RWPE2 (cell line): ENCODE data around the gene ALAS1.
A peak's percentile ranks its signal among the peaks of the same experiment; 100 is the strongest.

Source experiments
- ATAC-seq: fragments of 200-7000 bp; cut with Tn5 transposase; 3 replicates; pipeline ENCODE4 v1.9.1; 2021; ENCODE audit warnings: low read depth
- DNase-seq: peaks from one replicate; pipeline ENCODE4 v3.0.0-alpha.2; 2020; ENCODE audit warnings: low spot score
- H3K27ac ChIP-seq: fragments of 450-650 bp; 2 replicates; pipeline ENCODE4 v1.5.1; 2017; ENCODE audit warnings: mild to moderate bottlenecking; ENCODE audit not compliant: poor library complexity, severe bottlenecking
- H3K27me3 ChIP-seq: fragments of 250-450 bp; sonication (Bioruptor Pico); 2 replicates; pipeline ENCODE4 v1.5.1; 2021; ENCODE audit warnings: mild to moderate bottlenecking, moderate library complexity; ENCODE audit not compliant: insufficient read depth, poor library complexity, severe bottlenecking
- H3K36me3 ChIP-seq: fragments of 250-450 bp; sonication (Bioruptor Pico); 2 replicates; pipeline ENCODE4 v1.5.1; 2020; ENCODE audit warnings: low read depth, mild to moderate bottlenecking, moderate library complexity
- H3K4me1 ChIP-seq: fragments of 250-450 bp; sonication (Bioruptor Pico); 2 replicates; pipeline ENCODE4 v1.5.1; 2021; ENCODE audit warnings: mild to moderate bottlenecking, moderate library complexity; ENCODE audit not compliant: insufficient read depth, poor library complexity, severe bottlenecking
- H3K4me3 ChIP-seq: fragments of 250-450 bp; sonication (Bioruptor Pico); 2 replicates; pipeline ENCODE4 v1.5.1; 2021; ENCODE audit warnings: mild to moderate bottlenecking, moderate library complexity; ENCODE audit not compliant: severe bottlenecking
- H3K9me3 ChIP-seq: fragments of 250-450 bp; sonication (Bioruptor Pico); 2 replicates; pipeline ENCODE4 v1.5.1; 2021; ENCODE audit warnings: mild to moderate bottlenecking, moderate library complexity; ENCODE audit not compliant: severe bottlenecking
- CTCF ChIP-seq: fragments of 450-650 bp; IDR thresholded peaks from one replicate; pipeline ENCODE4 v1.5.1; 2017; ENCODE audit warnings: mild to moderate bottlenecking, moderate library complexity; ENCODE audit not compliant: poor library complexity, severe bottlenecking

The ALAS1 gene

GRCh38 chr3:52193065-52193464 is 4.9 kb upstream of the ALAS1 start:
- DNase-seq (no peak), ATAC-seq (peak; percentile 60)

GRCh38 chr3:52194485-52195290 is 3.3 kb upstream of the ALAS1 start:
- no peaks in the 10 kb centered on the region for H3K27me3 ChIP-seq
- no peak overlapping the region for H3K4me3 ChIP-seq
- no peak for TF ChIP-seq CTCF
- ATAC-seq = no peak
- no peaks in the 10 kb centered on the region for H3K9me3 ChIP-seq
- no peak for DNase-seq
- H3K4me1 ChIP-seq = peaks cover 13% of the 10 kb centered on the region
- peaks cover 6% of the 10 kb centered on the region for H3K36me3 ChIP-seq
- H3K27ac ChIP-seq = no peak overlapping the region

More at GRCh38 chr3:52193065-52193464, 4.9 kb upstream of the ALAS1 start:
- Histone ChIP-seq H3K27ac (no peak overlapping the region), H3K9me3 (no peaks in the 10 kb centered on the region), H3K27me3 (no peaks in the 10 kb centered on the region), H3K4me3 (no peak overlapping the region), H3K4me1 (peaks cover 13% of the 10 kb centered on the region), H3K36me3 (no peaks in the 10 kb centered on the region)
- TF ChIP-seq CTCF = no peak

GRCh38 chr3:52195291-52195597 is 2.7 kb upstream of the ALAS1 start:
- H3K36me3 ChIP-seq = peaks cover 12% of the 10 kb centered on the region
- no peaks in the 10 kb centered on the region for H3K27me3 ChIP-seq
- no peaks in the 10 kb centered on the region for H3K9me3 ChIP-seq
- TF ChIP-seq CTCF = no peak
- ATAC-seq = no peak
- peaks cover 13% of the 10 kb centered on the region for H3K4me1 ChIP-seq
- no peak overlapping the region for H3K4me3 ChIP-seq
- H3K27ac ChIP-seq = no peak overlapping the region
- DNase-seq = no peak

- Histone ChIP-seq H3K36me3 (peaks cover 18% of the 10 kb centered on the region), H3K27me3 (no peaks in the 10 kb centered on the region), H3K4me3 (no peak overlapping the region), H3K9me3 (no peaks in the 10 kb centered on the region), H3K4me1 (peaks cover 13% of the 10 kb centered on the region), H3K27ac (no peak overlapping the region)
- ATAC-seq = peak; percentile 4; the same call in 1 of the 3 replicates
- no peak for TF ChIP-seq CTCF
- DNase-seq = no peak
These were observed 2.1 kb upstream of the ALAS1 start for GRCh38 chr3:52195823-52196331.

GRCh38 chr3:52196977-52197376 is 983 bp upstream of the ALAS1 start:
- Histone ChIP-seq H3K9me3 (no peaks in the 10 kb centered on the region), H3K36me3 (peaks cover 29% of the 10 kb centered on the region), H3K27ac (no peak overlapping the region), H3K27me3 (no peaks in the 10 kb centered on the region), H3K4me1 (peaks cover 13% of the 10 kb centered on the region), H3K4me3 (no peak overlapping the region)
- DNase-seq (no peak), ATAC-seq (no peak)
- TF ChIP-seq CTCF = no peak
